ENCODE results near the gene SH3BP5L. TPM values are rescaled to one million over a fixed set of nuclear protein-coding genes. Genes with fewer than 3 reads are reported as not detected.

The SH3BP5L gene
- total and polyA plus RNA-seq, 2 experiments from 2014 or later = 2.8 to 26.1 TPM

DNA sequence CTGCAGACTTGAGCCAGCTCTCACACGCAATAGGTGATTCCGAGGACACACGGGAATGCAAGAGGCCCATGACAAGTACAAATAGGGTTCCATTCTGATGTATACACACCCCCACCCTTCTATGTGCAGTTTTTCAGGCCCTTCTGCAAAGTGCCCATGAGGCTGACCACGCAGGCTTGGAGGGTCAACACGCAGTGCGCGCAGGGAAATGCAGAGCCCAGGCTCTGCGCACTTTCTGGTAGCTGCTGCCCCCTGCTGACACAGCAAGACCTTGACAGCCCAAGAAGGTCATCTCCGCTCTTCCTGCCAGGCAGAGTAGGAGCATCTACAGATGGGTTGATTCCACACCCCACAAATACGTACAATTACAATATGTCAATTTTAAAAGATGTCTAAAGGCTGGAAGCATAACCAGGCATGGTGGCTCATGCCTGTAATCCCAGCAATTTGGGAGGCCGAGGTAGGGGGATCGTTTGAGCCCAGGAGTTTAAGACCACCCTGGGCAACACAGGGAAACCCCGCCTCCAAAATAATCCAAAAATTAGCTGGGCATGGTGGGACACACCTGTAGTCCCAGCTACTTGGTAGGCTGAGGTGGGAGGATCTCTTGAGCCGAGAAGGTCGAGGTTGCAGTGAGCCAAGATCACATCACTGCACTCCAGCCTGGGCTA lies 18.5 kb downstream of the SH3BP5L start:
- H3K27ac Mint-ChIP-seq = no peak overlapping the region

More for the DNA sequence above, 18.5 kb downstream of the SH3BP5L start:
- ATAC-seq (peak; percentile 90), DNase-seq (ENCODE audit: low spot score) (peak; percentile 83)
- H3K4me1 ChIP-seq (ENCODE audit: insufficient read depth) = no peaks in the 10 kb centered on the region
- Mint-ChIP-seq H3K9me3 (peaks cover 36% of the 10 kb centered on the region), H3K27me3 (ENCODE audit: insufficient read depth, low read depth, poor library complexity) (peaks cover 18% of the 10 kb centered on the region), H3K36me3 (ENCODE audit: low read depth) (peaks cover 21% of the 10 kb centered on the region), H3K4me1 (no peaks in the 10 kb centered on the region), H3K4me3 (no peak overlapping the region)
- no peak overlapping the region for H3K27ac ChIP-seq (ENCODE audit: low read depth)
- H3K9me2 ChIP-seq (ENCODE audit: insufficient read depth) = no peaks in the 10 kb centered on the region
- no peaks in the 10 kb centered on the region for H3K27me3 ChIP-seq (ENCODE audit: insufficient read depth)
- H3K4me2 ChIP-seq = no peak overlapping the region
- TF ChIP-seq REST (IDR thresholded peaks at IDR 0.05; ENCODE audit: unreplicated experiment) (no peak), STAT1 (IDR thresholded peaks at IDR 0.05; ENCODE audit: unreplicated experiment) (no peak), ETS1 (IDR thresholded peaks at IDR 0.05) (no peak), POLR2AphosphoS5 (IDR thresholded peaks at IDR 0.05; ENCODE audit: low read depth) (no peak), NANOG (IDR thresholded peaks at IDR 0.05; ENCODE audit: borderline replicate concordance) (no peak), EZH2 (IDR thresholded peaks at IDR 0.05; ENCODE audit: low read depth, unreplicated experiment) (no peak), JUNB (IDR thresholded peaks at IDR 0.05; ENCODE audit: unreplicated experiment) (no peak), EZH2phosphoT487 (IDR thresholded peaks at IDR 0.05; ENCODE audit: unreplicated experiment) (no peak), CREB1 (CRISPR knock-in tag; IDR thresholded peaks at IDR 0.05; ENCODE audit: low read depth) (no peak), ZNF331 (CRISPR knock-in tag; IDR thresholded peaks at IDR 0.05; ENCODE audit: low read depth) (peak; percentile 91), ZNF114 (CRISPR knock-in tag; IDR thresholded peaks at IDR 0.05) (no peak)
- TF ChIP-seq, protein P1, sequence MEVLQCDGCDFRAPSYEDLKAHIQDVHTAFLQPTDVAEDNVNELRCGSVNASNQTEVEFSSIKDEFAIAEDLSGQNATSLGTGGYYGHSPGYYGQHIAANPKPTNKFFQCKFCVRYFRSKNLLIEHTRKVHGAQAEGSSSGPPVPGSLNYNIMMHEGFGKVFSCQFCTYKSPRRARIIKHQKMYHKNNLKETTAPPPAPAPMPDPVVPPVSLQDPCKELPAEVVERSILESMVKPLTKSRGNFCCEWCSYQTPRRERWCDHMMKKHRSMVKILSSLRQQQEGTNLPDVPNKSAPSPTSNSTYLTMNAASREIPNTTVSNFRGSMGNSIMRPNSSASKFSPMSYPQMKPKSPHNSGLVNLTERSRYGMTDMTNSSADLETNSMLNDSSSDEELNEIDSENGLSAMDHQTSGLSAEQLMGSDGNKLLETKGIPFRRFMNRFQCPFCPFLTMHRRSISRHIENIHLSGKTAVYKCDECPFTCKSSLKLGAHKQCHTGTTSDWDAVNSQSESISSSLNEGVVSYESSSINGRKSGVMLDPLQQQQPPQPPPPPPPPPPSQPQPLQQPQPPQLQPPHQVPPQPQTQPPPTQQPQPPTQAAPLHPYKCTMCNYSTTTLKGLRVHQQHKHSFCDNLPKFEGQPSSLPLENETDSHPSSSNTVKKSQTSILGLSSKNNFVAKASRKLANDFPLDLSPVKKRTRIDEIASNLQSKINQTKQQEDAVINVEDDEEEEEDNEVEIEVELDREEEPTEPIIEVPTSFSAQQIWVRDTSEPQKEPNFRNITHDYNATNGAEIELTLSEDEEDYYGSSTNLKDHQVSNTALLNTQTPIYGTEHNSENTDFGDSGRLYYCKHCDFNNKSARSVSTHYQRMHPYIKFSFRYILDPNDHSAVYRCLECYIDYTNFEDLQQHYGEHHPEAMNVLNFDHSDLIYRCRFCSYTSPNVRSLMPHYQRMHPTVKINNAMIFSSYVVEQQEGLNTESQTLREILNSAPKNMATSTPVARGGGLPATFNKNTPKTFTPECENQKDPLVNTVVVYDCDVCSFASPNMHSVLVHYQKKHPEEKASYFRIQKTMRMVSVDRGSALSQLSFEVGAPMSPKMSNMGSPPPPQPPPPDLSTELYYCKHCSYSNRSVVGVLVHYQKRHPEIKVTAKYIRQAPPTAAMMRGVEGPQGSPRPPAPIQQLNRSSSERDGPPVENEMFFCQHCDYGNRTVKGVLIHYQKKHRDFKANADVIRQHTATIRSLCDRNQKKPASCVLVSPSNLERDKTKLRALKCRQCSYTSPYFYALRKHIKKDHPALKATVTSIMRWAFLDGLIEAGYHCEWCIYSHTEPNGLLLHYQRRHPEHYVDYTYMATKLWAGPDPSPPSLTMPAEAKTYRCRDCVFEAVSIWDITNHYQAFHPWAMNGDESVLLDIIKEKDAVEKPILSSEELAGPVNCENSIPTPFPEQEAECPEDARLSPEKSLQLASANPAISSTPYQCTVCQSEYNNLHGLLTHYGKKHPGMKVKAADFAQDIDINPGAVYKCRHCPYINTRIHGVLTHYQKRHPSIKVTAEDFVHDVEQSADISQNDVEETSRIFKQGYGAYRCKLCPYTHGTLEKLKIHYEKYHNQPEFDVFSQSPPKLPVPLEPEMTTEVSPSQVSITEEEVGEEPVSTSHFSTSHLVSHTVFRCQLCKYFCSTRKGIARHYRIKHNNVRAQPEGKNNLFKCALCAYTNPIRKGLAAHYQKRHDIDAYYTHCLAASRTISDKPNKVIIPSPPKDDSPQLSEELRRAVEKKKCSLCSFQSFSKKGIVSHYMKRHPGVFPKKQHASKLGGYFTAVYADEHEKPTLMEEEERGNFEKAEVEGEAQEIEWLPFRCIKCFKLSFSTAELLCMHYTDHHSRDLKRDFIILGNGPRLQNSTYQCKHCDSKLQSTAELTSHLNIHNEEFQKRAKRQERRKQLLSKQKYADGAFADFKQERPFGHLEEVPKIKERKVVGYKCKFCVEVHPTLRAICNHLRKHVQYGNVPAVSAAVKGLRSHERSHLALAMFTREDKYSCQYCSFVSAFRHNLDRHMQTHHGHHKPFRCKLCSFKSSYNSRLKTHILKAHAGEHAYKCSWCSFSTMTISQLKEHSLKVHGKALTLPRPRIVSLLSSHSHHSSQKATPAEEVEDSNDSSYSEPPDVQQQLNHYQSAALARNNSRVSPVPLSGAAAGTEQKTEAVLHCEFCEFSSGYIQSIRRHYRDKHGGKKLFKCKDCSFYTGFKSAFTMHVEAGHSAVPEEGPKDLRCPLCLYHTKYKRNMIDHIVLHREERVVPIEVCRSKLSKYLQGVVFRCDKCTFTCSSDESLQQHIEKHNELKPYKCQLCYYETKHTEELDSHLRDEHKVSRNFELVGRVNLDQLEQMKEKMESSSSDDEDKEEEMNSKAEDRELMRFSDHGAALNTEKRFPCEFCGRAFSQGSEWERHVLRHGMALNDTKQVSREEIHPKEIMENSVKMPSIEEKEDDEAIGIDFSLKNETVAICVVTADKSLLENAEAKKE (CRISPR knock-in tag; IDR thresholded peaks at IDR 0.05) = no peak
- TF ChIP-seq, protein P2, sequence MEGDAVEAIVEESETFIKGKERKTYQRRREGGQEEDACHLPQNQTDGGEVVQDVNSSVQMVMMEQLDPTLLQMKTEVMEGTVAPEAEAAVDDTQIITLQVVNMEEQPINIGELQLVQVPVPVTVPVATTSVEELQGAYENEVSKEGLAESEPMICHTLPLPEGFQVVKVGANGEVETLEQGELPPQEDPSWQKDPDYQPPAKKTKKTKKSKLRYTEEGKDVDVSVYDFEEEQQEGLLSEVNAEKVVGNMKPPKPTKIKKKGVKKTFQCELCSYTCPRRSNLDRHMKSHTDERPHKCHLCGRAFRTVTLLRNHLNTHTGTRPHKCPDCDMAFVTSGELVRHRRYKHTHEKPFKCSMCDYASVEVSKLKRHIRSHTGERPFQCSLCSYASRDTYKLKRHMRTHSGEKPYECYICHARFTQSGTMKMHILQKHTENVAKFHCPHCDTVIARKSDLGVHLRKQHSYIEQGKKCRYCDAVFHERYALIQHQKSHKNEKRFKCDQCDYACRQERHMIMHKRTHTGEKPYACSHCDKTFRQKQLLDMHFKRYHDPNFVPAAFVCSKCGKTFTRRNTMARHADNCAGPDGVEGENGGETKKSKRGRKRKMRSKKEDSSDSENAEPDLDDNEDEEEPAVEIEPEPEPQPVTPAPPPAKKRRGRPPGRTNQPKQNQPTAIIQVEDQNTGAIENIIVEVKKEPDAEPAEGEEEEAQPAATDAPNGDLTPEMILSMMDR (conservative IDR thresholded peaks at IDR 0.05; ENCODE audit: low read depth in 2 of 2) = peak; percentile 81 to 94
- no peaks in the 10 kb centered on the region for H3K36me3 ChIP-seq (ENCODE audit: insufficient read depth)
- H3K4me3 ChIP-seq = no peak overlapping the region
- H2AFZ ChIP-seq = no peak overlapping the region
- no peaks in the 10 kb centered on the region for H3F3A ChIP-seq (replicated peaks; ENCODE audit: low read depth)
- no peaks in the 10 kb centered on the region for H4K20me1 ChIP-seq (replicated peaks; ENCODE audit: insufficient read depth)
- H3K79me2 ChIP-seq (replicated peaks; ENCODE audit: insufficient read depth) = no peaks in the 10 kb centered on the region

All from GM23338 (cell line).